HCT116 (cell line): Measurements from ENCODE around the gene WDR72. TPM values are rescaled to one million over a fixed set of nuclear protein-coding genes. Genes with fewer than 3 reads are reported as not detected.

Experiments used
- ATAC-seq: fragments of 200-7000 bp; cut with Tn5 transposase; 2 replicates; pipeline ENCODE4 v1.9.1; 2020; ENCODE audit warnings: mild to moderate bottlenecking, moderate library complexity
- BruUV-seq: library from RNA; stranded (reverse); fragments of 400-500 nt; replicated peaks from 2 replicates; lab custom pipeline; 2021; lab: Mats Ljungman, UMichigan
- CTCF ChIA-PET: fragments of 300-600 bp; sonication (Branson Sonifier 250); formaldehyde crosslinking; loops from one replicate; lab custom pipeline; 2021; ENCODE audit warnings: antibody characterized with exemption; lab: Charles Lee
- POLR2A ChIA-PET: fragments of 300-600, 350-600 bp; sonication (Branson Sonifier 250); formaldehyde crosslinking; loops from one replicate; lab custom pipeline; 2021; ENCODE audit warnings: antibody characterized with exemption; lab: Charles Lee
- RAD21 ChIA-PET, 2 experiments: fragments of 300-600 bp; sonication (Branson Sonifier 250); formaldehyde crosslinking; loops; one replicate each; lab custom pipeline; 2023; ENCODE audit warnings: low total read pairs in 2 of 2; ENCODE audit not compliant: uncharacterized antibody in 2 of 2, unreplicated experiment in 2 of 2, low non-redundant PET in 1 of 2; lab: Charles Lee
- DNase-seq: peaks from one replicate; pipeline ENCODE4 v3.0.0-alpha.2; 2010; ENCODE audit warnings: low read depth, low spot score
- H2AFZ ChIP-seq: fragments of 200-600 bp; shearing (Covaris generic), sonication (generic); 2 replicates; pipeline ENCODE4 v1.6.1; 2017; ENCODE audit warnings: low read depth, mixed run types, mixed read lengths, antibody characterized with exemption, low read length; ENCODE audit not compliant: poor library complexity, severe bottlenecking
- H3K27ac ChIP-seq: 2 replicates; pipeline ENCODE4 v1.5.1; 2012; ENCODE audit warnings: low read depth, low read length
- H3K27me3 ChIP-seq: fragments of 200-600 bp; sonication (generic); 2 replicates; pipeline ENCODE4 v1.6.1; 2016; ENCODE audit warnings: mixed run types, low read length, mixed read lengths; ENCODE audit not compliant: insufficient read depth
- H3K36me3 ChIP-seq, 2 experiments: fragments of 200-500 bp in 1 of 2; fragments of 200-600 bp in 1 of 2; sonication (Bioruptor generic) in 1 of 2; sonication (generic) in 1 of 2; 2 replicates each; pipeline versions ENCODE4 v1.5.1 to v1.6.1; 2014 to 2016; ENCODE audit warnings: low read length in 2 of 2, inconsistent platforms in 1 of 2, mixed read lengths in 1 of 2, mixed run types in 1 of 2; ENCODE audit not compliant: insufficient read depth in 2 of 2, control insufficient read depth in 1 of 2
- H3K4me1 ChIP-seq, 2 experiments: fragments of 200-600 bp in 1 of 2; sonication (generic) in 1 of 2; 2 replicates each; pipeline versions ENCODE4 v1.5.1 to v1.6.1; 2012 to 2017; ENCODE audit warnings: low read length in 2 of 2, inconsistent platforms in 1 of 2, mild to moderate bottlenecking in 1 of 2, mixed read lengths in 1 of 2, mixed run types in 1 of 2, moderate library complexity in 1 of 2; ENCODE audit not compliant: insufficient read depth in 2 of 2, control insufficient read depth in 1 of 2
- H3K4me2 ChIP-seq: fragments of 200-600 bp; sonication (generic); 2 replicates; pipeline ENCODE4 v1.6.1; 2017; ENCODE audit warnings: mixed run types, low read length, mixed read lengths
- H3K4me3 ChIP-seq, 2 experiments: fragments of 200-600 bp in 1 of 2; sonication (generic) in 1 of 2; replicated peaks in 1 of 2; 2 replicates each; pipeline ENCODE4 v1.5.1; 2011 to 2016; ENCODE audit warnings: low read length in 2 of 2, control low read depth in 1 of 2, low read depth in 1 of 2, mild to moderate bottlenecking in 1 of 2, mixed read lengths in 1 of 2, mixed run types in 1 of 2
- H3K79me2 ChIP-seq: fragments of 200-600 bp; sonication (generic); 2 replicates; pipeline ENCODE4 v1.6.1; 2017; ENCODE audit warnings: mild to moderate bottlenecking, mixed run types, low read length, moderate library complexity, mixed read lengths; ENCODE audit not compliant: insufficient read depth
- H3K9ac ChIP-seq: fragments of 200-600 bp; sonication (generic); 2 replicates; pipeline ENCODE4 v1.6.1; 2016; ENCODE audit warnings: low read length, mixed read lengths
- H3K9me2 ChIP-seq: fragments of 200-600 bp; sonication (generic), shearing (Covaris generic); 2 replicates; pipeline ENCODE4 v1.6.1; 2017; ENCODE audit warnings: mixed run types, mild to moderate bottlenecking, moderate library complexity; ENCODE audit not compliant: insufficient read depth
- H3K9me3 ChIP-seq, 2 experiments: fragments of 200-500 bp in 1 of 2; fragments of 200-600 bp in 1 of 2; sonication (Bioruptor generic) in 1 of 2; sonication (generic) in 1 of 2; 2 replicates each; pipeline ENCODE4 v1.6.1; 2014 to 2017; ENCODE audit warnings: low read length in 2 of 2, mixed read lengths in 2 of 2, inconsistent platforms in 1 of 2, low read depth in 1 of 2, mild to moderate bottlenecking in 1 of 2, mixed run types in 1 of 2, moderate library complexity in 1 of 2; ENCODE audit not compliant: control insufficient read depth in 1 of 2, insufficient read depth in 1 of 2
- H4K20me1 ChIP-seq: fragments of 200-600 bp; sonication (generic), shearing (Covaris generic); 2 replicates; pipeline ENCODE4 v1.6.1; 2017; ENCODE audit warnings: mixed run types, mild to moderate bottlenecking, moderate library complexity; ENCODE audit not compliant: insufficient read depth
- ATF3 ChIP-seq: IDR thresholded peaks from 2 replicates; pipeline ENCODE4 v1.6.1; 2012
- CTCF ChIP-seq, 3 experiments: fragments of 200-600 bp in 1 of 3; sonication (generic) in 1 of 3; IDR thresholded peaks in 2 of 3; conservative IDR thresholded peaks in 1 of 3; 2 replicates each; pipeline ENCODE4 v1.5.1; 2012 to 2017; ENCODE audit warnings: low read depth in 2 of 3, low read length in 2 of 3, antibody characterized with exemption in 1 of 3, borderline replicate concordance in 1 of 3, control low read depth in 1 of 3, mild to moderate bottlenecking in 1 of 3, mixed read lengths in 1 of 3, mixed run types in 1 of 3, moderate library complexity in 1 of 3; ENCODE audit not compliant: insufficient read depth in 1 of 3
- EGR1 ChIP-seq: IDR thresholded peaks from 2 replicates; pipeline ENCODE4 v1.6.1; 2012; ENCODE audit warnings: low read depth
- EZH2 ChIP-seq: fragments of 200-600 bp; sonication (generic); IDR thresholded peaks from 2 replicates; pipeline ENCODE4 v1.6.1; 2017; ENCODE audit warnings: antibody characterized with exemption, mixed run types
- JUND ChIP-seq: IDR thresholded peaks from 2 replicates; pipeline ENCODE4 v1.6.1; 2012
- MAX ChIP-seq: IDR thresholded peaks from 2 replicates; pipeline ENCODE4 v1.6.1; 2012
- RAD21 ChIP-seq: IDR thresholded peaks from 2 replicates; pipeline ENCODE4 v1.6.1; 2012; ENCODE audit warnings: low read depth, mild to moderate bottlenecking
- SP1 ChIP-seq: IDR thresholded peaks from 2 replicates; pipeline ENCODE4 v1.6.1; 2012; ENCODE audit warnings: low read depth
- SRF ChIP-seq: IDR thresholded peaks from 2 replicates; pipeline ENCODE4 v1.6.1; 2012; ENCODE audit warnings: low read depth
- TCF7L2 ChIP-seq: IDR thresholded peaks from 2 replicates; pipeline ENCODE4 v1.7.0; 2011; ENCODE audit warnings: borderline replicate concordance, inconsistent platforms; ENCODE audit not compliant: insufficient read depth, insufficient read length; ENCODE audit errors: extremely low read depth
- intact Hi-C: fragments of 100-400 bp; cut with micrococcal nuclease; formaldehyde crosslinking; loops from 2 replicates; pipeline ENCODE4 v1.10.0; 2022
- total RNA-seq: library from RNA; stranded (reverse); gene quantifications from one replicate; pipeline ENCODE4 v1.2.1, GENCODE V29; 2021; ENCODE audit not compliant: unreplicated experiment

Gene WDR72
- total RNA-seq, 1 experiment from 2014 or later: 5.8 TPM

- DNase-seq: no peak
- Histone ChIP-seq H3K27ac (no peak overlapping the region), H3K4me2 (no peak overlapping the region), H3K36me3 (no peaks in the 10 kb centered on the region), H3K4me3 (no peak overlapping the region), H3K4me1 (no peaks in the 10 kb centered on the region), H3K27me3 (no peaks in the 10 kb centered on the region; the same call in 1 of the 2 replicates), H3K79me2 (no peaks in the 10 kb centered on the region), H4K20me1 (no peaks in the 10 kb centered on the region), H3K9me3 (no peaks in the 10 kb centered on the region), H3K9ac (no peak overlapping the region), H2AFZ (no peak overlapping the region), H3K9me2 (no peaks in the 10 kb centered on the region)
- no peak for ATAC-seq
- ChIA-PET POLR2A (no interaction called here), RAD21 (no interaction called here), CTCF (no interaction called here)
- no peak for TF ChIP-seq EGR1
- no peak for TF ChIP-seq JUND
- no peak for TF ChIP-seq ATF3
- TF ChIP-seq RAD21: no peak
- no peak for TF ChIP-seq MAX
- TF ChIP-seq SP1: no peak
- TF ChIP-seq SRF: no peak
- TF ChIP-seq CTCF (IDR thresholded peaks at IDR 0.05 in 2 of 3, conservative IDR thresholded peaks at IDR 0.05 in 1 of 3; ENCODE audit: borderline replicate concordance in 1 of 3, insufficient read depth in 1 of 3, low read depth in 2 of 3, low read length in 2 of 3): no peak
- TF ChIP-seq EZH2: no peak
- TF ChIP-seq TCF7L2: no peak
- intact Hi-C loops: no loop called here
- BruUV-seq: no TSS peak
These were observed 64.1 kb downstream of the WDR72 start for GRCh38 chr15:53695365-53695764.
